Effector CD4-positive, alpha-beta T cell (primary cell): ENCODE measurements around the gene LRRC45.
"Not testable (repeated sequence)": the region's sequence is repeated elsewhere in the genome, so short reads cannot be mapped to it uniquely, and the experiment has no call there.

Experiments used
- DNase-seq: peaks from one replicate; pipeline ENCODE4 v3.0.0-alpha.2; 2020
- total RNA-seq: gene quantifications from one replicate; lab custom pipeline; 2026; lab: John Stamatoyannopoulos, UW

LRRC45 gene
- 24.4 reads per million, percentile 51 among the genes with 10 or more reads in this experiment for total RNA-seq

GRCh38 chr17:82022981-82023446 lies at the start of gene LRRC45:
Gene LRRC45, plus strand, starts transcription at chr17:82023305. Its CDS starts 339 bp downstream, at chr17:82023644.
- peak; percentile 100 for DNase-seq

GRCh38 chr17:81973432-81973831 lies 49.7 kb upstream of the LRRC45 start:
- DNase-seq = no peak

GRCh38 chr17:81976332-81977210 lies 46.5 kb upstream of the LRRC45 start:
- DNase-seq = no peak

- peak; percentile 90 for DNase-seq
Observed at GRCh38 chr17:81977211-81977808, 45.8 kb upstream of the LRRC45 start, which contains the start of gene ASPSCR1. Gene ASPSCR1, plus strand, starts transcription at chr17:81977629. Its CDS starts 18 bp downstream, at chr17:81977647.

- DNase-seq = no peak
Observed at GRCh38 chr17:81978524-81979298, 44.4 kb upstream of the LRRC45 start.

- DNase-seq = no peak
Observed at GRCh38 chr17:81980122-81980521, 43.0 kb upstream of the LRRC45 start.

- no peak for DNase-seq
Observed at GRCh38 chr17:81980707-81981343, 42.3 kb upstream of the LRRC45 start.

GRCh38 chr17:81981511-81981910 lies 41.6 kb upstream of the LRRC45 start:
- not testable (repeated sequence) for DNase-seq

- no peak for DNase-seq
Observed at GRCh38 chr17:81983011-81983638, 40.0 kb upstream of the LRRC45 start.

GRCh38 chr17:81983639-81984373 lies 39.3 kb upstream of the LRRC45 start:
- no peak for DNase-seq

GRCh38 chr17:81984773-81985410 lies 38.2 kb upstream of the LRRC45 start:
- DNase-seq = no peak

- DNase-seq = no peak
Observed at GRCh38 chr17:81986606-81987005, 36.5 kb upstream of the LRRC45 start.

GRCh38 chr17:81987161-81987770 lies 35.8 kb upstream of the LRRC45 start:
- DNase-seq = no peak

GRCh38 chr17:81990836-81991683 lies 32.0 kb upstream of the LRRC45 start:
- no peak for DNase-seq

- DNase-seq = no peak
Observed at GRCh38 chr17:81991684-81992305, 31.3 kb upstream of the LRRC45 start.

GRCh38 chr17:81992306-81993102 lies 30.6 kb upstream of the LRRC45 start:
- DNase-seq = no peak

- no peak for DNase-seq
Observed at GRCh38 chr17:81993729-81994592, 29.1 kb upstream of the LRRC45 start.
